HepG2 (cell line): Measurements from ENCODE around the gene NFATC3. TPM values are rescaled to one million over a fixed set of nuclear protein-coding genes. Genes with fewer than 3 reads are reported as not detected.
A peak's percentile ranks its signal among the peaks of the same experiment; 100 is the strongest.

Experiments used
- HMGA1 ChIP-seq: sonication (generic); formaldehyde crosslinking; conservative IDR thresholded peaks from 2 replicates; pipeline ENCODE4 v1.4.0; 2020; ENCODE audit warnings: missing genetic modification reagents
- HNF4G ChIP-seq, 2 experiments: sonication (generic) in 1 of 2; formaldehyde crosslinking in 1 of 2; IDR thresholded peaks; 2 replicates each; pipeline versions ENCODE4 v1.4.0 to v1.6.1; 2011 to 2020; ENCODE audit warnings: borderline replicate concordance in 2 of 2, low read depth in 2 of 2, mild to moderate bottlenecking in 2 of 2, low read length in 1 of 2, missing genetic modification reagents in 1 of 2, moderate library complexity in 1 of 2
- PAWR ChIP-seq: sonication (generic); formaldehyde crosslinking; IDR thresholded peaks from 2 replicates; pipeline ENCODE4 v1.4.0; 2020; ENCODE audit warnings: missing genetic modification reagents, mild to moderate bottlenecking, borderline replicate concordance
- THYN1 ChIP-seq: sonication (generic); formaldehyde crosslinking; IDR thresholded peaks from 2 replicates; pipeline ENCODE4 v1.8.1; 2023; ENCODE audit warnings: low read depth, mild to moderate bottlenecking, moderate library complexity, missing genetic modification reagents, borderline replicate concordance
- polyA plus RNA-seq, 8 experiments: library from polyadenylated mRNA; depleted of rRNA in 3 of 8; stranded (reverse) in 7 of 8; unstranded in 1 of 8; fragments of >200 nt; fragmentation: Illumina TruSeq in 4 of 8; extraction: Trizol in 4 of 8; gene quantifications; 2 replicates each; pipeline versions ENCODE4 v1.2.1 to v1.2.3, GENCODE V29; 2011 to 2016; ENCODE audit warnings: low read depth in 4 of 8, missing spikeins in 1 of 8, mixed read lengths in 1 of 8; ENCODE audit not compliant: insufficient read depth in 1 of 8
- total RNA-seq, 5 experiments: library from RNA; depleted of rRNA; stranded (reverse); fragments of >200 nt; fragmentation: Illumina TruSeq; extraction: Trizol; gene quantifications; 2 replicates each; pipeline ENCODE4 v1.2.3, GENCODE V29; 2016; ENCODE audit warnings: low read depth in 1 of 5
- TF ChIP-seq, protein P1 (sequence below): sonication (generic); formaldehyde crosslinking; IDR thresholded peaks from one replicate; pipeline ENCODE4 v1.5.1; 2020; ENCODE audit warnings: mild to moderate bottlenecking, missing genetic modification reagents; ENCODE audit errors: not compliant biosample characterization
- TF ChIP-seq, protein P2 (sequence below): sonication (generic); formaldehyde crosslinking; IDR thresholded peaks from 2 replicates; pipeline ENCODE4 v1.4.0; 2020; ENCODE audit warnings: missing genetic modification reagents, borderline replicate concordance
- TF ChIP-seq, protein P3 (sequence below): sonication (generic); formaldehyde crosslinking; IDR thresholded peaks from 2 replicates; pipeline ENCODE4 v1.4.0; 2020; ENCODE audit warnings: missing genetic modification reagents
- TF ChIP-seq, protein P4 (sequence below): sonication (generic); formaldehyde crosslinking; IDR thresholded peaks from 2 replicates; pipeline ENCODE4 v1.5.1; 2020; ENCODE audit warnings: mild to moderate bottlenecking, missing genetic modification reagents, moderate library complexity

Gene NFATC3
- total and polyA plus RNA-seq, 2 of the 13 experiments (the other 11 are each of a cell fraction or from before 2014, with no cell fraction given) = 52.6 to 62.7 TPM

DNA sequence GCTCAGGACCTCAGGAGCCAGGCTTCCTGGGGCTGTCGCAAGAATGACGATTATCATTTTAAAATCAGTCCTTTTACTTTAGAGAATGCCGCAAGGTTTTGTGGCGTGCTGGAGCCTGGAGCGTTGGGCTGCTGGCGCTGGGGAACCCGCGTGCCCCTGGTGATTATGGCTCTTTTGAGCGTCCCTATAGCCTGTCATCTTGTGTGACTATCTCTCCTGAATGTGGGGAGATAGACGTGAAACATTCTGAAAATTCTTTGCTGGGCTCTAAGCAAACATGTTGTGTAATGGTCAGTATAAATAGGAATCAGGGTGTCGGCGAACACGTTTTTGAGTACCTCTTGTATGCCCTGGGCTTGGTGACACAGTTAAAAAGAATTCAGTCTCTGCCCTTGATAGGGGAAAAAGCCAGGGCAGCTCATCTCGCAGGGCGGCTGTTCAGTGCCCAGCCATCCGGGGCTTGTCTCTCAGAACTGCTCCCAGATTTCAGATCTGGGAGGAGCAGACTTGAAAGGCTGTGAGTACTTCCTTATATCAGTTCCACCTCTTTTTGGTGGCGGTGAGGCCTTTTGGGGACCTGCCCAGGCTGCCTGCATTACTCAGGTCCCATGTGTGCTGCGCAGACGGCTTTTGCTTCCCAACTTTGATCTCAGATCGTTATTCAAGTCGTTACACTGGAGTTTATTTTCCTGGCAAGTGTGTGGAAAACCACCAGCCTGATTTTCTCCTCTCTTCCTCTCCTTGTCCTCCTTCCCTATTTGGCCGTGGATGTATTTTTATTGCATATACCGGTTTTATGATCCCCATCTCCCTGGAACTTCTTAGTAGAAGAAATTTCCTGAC is 180.1 kb downstream of the NFATC3 start (continued):
- TF ChIP-seq, protein P1, sequence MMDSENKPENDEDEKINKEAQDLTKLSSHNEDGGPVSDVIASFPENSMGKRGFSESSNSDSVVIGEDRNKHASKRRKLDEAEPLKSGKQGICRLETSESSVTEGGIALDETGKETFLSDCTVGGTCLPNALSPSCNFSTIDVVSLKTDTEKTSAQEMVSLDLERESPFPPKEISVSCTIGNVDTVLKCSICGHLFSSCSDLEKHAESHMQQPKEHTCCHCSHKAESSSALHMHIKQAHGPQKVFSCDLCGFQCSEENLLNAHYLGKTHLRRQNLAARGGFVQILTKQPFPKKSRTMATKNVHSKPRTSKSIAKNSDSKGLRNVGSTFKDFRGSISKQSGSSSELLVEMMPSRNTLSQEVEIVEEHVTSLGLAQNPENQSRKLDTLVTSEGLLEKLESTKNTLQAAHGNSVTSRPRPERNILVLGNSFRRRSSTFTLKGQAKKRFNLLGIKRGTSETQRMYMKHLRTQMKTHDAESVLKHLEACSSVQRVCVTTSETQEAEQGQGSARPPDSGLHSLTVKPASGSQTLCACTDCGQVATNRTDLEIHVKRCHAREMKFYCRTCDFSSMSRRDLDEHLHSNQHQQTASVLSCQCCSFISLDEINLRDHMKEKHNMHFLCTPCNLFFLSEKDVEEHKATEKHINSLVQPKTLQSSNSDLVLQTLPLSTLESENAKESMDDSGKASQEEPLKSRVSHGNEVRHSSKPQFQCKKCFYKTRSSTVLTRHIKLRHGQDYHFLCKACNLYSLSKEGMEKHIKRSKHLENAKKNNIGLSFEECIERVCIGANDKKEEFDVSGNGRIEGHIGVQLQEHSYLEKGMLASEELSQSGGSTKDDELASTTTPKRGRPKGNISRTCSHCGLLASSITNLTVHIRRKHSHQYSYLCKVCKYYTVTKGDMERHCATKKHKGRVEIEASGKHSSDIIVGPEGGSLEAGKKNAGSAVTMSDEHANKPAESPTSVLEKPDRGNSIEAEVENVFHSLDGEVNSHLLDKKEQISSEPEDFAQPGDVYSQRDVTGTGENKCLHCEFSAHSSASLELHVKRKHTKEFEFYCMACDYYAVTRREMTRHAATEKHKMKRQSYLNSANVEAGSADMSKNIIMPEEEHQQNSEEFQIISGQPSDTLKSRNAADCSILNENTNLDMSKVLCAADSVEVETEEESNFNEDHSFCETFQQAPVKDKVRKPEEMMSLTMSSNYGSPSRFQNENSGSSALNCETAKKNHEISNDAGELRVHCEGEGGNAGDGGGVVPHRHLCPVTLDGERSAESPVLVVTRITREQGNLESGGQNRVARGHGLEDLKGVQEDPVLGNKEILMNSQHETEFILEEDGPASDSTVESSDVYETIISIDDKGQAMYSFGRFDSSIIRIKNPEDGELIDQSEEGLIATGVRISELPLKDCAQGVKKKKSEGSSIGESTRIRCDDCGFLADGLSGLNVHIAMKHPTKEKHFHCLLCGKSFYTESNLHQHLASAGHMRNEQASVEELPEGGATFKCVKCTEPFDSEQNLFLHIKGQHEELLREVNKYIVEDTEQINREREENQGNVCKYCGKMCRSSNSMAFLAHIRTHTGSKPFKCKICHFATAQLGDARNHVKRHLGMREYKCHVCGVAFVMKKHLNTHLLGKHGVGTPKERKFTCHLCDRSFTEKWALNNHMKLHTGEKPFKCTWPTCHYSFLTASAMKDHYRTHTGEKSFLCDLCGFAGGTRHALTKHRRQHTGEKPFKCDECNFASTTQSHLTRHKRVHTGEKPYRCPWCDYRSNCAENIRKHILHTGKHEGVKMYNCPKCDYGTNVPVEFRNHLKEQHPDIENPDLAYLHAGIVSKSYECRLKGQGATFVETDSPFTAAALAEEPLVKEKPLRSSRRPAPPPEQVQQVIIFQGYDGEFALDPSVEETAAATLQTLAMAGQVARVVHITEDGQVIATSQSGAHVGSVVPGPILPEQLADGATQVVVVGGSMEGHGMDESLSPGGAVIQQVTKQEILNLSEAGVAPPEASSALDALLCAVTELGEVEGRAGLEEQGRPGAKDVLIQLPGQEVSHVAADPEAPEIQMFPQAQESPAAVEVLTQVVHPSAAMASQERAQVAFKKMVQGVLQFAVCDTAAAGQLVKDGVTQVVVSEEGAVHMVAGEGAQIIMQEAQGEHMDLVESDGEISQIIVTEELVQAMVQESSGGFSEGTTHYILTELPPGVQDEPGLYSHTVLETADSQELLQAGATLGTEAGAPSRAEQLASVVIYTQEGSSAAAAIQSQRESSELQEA (CRISPR knock-in tag) = no peak
- TF ChIP-seq HNF4G (IDR thresholded peaks at IDR 0.05; ENCODE audit: borderline replicate concordance, low read depth, low read length) = peak; percentile 70; the same call in 1 of the 2 replicates
- TF ChIP-seq HNF4G (CRISPR knock-in tag; IDR thresholded peaks at IDR 0.05; ENCODE audit: borderline replicate concordance, low read depth) = no peak
- TF ChIP-seq, protein P2, sequence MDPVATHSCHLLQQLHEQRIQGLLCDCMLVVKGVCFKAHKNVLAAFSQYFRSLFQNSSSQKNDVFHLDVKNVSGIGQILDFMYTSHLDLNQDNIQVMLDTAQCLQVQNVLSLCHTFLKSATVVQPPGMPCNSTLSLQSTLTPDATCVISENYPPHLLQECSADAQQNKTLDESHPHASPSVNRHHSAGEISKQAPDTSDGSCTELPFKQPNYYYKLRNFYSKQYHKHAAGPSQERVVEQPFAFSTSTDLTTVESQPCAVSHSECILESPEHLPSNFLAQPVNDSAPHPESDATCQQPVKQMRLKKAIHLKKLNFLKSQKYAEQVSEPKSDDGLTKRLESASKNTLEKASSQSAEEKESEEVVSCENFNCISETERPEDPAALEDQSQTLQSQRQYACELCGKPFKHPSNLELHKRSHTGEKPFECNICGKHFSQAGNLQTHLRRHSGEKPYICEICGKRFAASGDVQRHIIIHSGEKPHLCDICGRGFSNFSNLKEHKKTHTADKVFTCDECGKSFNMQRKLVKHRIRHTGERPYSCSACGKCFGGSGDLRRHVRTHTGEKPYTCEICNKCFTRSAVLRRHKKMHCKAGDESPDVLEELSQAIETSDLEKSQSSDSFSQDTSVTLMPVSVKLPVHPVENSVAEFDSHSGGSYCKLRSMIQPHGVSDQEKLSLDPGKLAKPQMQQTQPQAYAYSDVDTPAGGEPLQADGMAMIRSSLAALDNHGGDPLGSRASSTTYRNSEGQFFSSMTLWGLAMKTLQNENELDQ (CRISPR knock-in tag) = peak; percentile 22; the same call in 1 of the 2 replicates
- TF ChIP-seq, protein P3, sequence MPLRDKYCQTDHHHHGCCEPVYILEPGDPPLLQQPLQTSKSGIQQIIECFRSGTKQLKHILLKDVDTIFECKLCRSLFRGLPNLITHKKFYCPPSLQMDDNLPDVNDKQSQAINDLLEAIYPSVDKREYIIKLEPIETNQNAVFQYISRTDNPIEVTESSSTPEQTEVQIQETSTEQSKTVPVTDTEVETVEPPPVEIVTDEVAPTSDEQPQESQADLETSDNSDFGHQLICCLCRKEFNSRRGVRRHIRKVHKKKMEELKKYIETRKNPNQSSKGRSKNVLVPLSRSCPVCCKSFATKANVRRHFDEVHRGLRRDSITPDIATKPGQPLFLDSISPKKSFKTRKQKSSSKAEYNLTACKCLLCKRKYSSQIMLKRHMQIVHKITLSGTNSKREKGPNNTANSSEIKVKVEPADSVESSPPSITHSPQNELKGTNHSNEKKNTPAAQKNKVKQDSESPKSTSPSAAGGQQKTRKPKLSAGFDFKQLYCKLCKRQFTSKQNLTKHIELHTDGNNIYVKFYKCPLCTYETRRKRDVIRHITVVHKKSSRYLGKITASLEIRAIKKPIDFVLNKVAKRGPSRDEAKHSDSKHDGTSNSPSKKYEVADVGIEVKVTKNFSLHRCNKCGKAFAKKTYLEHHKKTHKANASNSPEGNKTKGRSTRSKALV (CRISPR knock-in tag) = no peak
- TF ChIP-seq PAWR (CRISPR knock-in tag) = 0 out of 2 replicates have a peak, but pooled peaks have one; percentile 64
- no peak for TF ChIP-seq HMGA1 (CRISPR knock-in tag)
- no peak for TF ChIP-seq THYN1 (CRISPR knock-in tag)
- TF ChIP-seq, protein P4, sequence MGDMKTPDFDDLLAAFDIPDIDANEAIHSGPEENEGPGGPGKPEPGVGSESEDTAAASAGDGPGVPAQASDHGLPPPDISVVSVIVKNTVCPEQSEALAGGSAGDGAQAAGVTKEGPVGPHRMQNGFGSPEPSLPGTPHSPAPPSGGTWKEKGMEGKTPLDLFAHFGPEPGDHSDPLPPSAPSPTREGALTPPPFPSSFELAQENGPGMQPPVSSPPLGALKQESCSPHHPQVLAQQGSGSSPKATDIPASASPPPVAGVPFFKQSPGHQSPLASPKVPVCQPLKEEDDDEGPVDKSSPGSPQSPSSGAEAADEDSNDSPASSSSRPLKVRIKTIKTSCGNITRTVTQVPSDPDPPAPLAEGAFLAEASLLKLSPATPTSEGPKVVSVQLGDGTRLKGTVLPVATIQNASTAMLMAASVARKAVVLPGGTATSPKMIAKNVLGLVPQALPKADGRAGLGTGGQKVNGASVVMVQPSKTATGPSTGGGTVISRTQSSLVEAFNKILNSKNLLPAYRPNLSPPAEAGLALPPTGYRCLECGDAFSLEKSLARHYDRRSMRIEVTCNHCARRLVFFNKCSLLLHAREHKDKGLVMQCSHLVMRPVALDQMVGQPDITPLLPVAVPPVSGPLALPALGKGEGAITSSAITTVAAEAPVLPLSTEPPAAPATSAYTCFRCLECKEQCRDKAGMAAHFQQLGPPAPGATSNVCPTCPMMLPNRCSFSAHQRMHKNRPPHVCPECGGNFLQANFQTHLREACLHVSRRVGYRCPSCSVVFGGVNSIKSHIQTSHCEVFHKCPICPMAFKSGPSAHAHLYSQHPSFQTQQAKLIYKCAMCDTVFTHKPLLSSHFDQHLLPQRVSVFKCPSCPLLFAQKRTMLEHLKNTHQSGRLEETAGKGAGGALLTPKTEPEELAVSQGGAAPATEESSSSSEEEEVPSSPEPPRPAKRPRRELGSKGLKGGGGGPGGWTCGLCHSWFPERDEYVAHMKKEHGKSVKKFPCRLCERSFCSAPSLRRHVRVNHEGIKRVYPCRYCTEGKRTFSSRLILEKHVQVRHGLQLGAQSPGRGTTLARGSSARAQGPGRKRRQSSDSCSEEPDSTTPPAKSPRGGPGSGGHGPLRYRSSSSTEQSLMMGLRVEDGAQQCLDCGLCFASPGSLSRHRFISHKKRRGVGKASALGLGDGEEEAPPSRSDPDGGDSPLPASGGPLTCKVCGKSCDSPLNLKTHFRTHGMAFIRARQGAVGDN (CRISPR knock-in tag) = peak; percentile 58
